Body of pancreas (tissue), 4 donors: Measurements from ENCODE around the gene AVEN.

ENCODE experiments used
- POLR2A ChIP-seq, 3 donors: fragments of 450-650 bp; IDR thresholded peaks; one replicate each; pipeline ENCODE4 v1.6.1; 2016; ENCODE audit warnings: antibody characterized with exemption in 3 of 3, mild to moderate bottlenecking in 2 of 3
- TF ChIP-seq, protein P1 (sequence below), 7 experiments: fragments of 450-650 bp in 4 of 7; fragments of 200-600 bp in 3 of 7; sonication (generic) in 3 of 7; IDR thresholded peaks; one replicate each; pipeline ENCODE4 v1.5.1; 2016 to 2019; ENCODE audit warnings: antibody characterized with exemption in 7 of 7

DNA sequence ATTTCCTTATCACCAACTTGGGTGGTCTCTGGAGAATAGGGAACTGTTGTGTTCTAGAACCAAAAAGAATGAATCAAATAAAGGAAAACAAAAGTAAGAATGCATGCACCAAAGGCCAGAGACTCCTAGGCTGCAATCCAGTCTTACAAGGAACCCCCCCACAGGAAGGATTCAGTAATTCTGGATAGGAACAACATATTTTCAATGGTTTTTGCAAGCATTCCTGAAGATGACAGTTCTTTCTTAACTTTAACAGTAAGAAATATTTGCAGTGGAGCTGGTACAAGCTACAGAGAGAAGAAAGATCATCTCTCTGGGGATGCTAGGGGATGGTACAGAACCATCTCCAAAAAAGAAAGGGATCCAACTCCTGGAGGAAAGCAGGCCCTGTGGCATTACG is 186.9 kb downstream of the AVEN start:
- TF ChIP-seq POLR2A (IDR thresholded peaks at IDR 0.05), result no peak
- TF ChIP-seq, protein P1, sequence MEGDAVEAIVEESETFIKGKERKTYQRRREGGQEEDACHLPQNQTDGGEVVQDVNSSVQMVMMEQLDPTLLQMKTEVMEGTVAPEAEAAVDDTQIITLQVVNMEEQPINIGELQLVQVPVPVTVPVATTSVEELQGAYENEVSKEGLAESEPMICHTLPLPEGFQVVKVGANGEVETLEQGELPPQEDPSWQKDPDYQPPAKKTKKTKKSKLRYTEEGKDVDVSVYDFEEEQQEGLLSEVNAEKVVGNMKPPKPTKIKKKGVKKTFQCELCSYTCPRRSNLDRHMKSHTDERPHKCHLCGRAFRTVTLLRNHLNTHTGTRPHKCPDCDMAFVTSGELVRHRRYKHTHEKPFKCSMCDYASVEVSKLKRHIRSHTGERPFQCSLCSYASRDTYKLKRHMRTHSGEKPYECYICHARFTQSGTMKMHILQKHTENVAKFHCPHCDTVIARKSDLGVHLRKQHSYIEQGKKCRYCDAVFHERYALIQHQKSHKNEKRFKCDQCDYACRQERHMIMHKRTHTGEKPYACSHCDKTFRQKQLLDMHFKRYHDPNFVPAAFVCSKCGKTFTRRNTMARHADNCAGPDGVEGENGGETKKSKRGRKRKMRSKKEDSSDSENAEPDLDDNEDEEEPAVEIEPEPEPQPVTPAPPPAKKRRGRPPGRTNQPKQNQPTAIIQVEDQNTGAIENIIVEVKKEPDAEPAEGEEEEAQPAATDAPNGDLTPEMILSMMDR (IDR thresholded peaks at IDR 0.05), result no peak
